Tibial artery (tissue), 4 donors: ENCODE measurements around the gene FAM237B.

Experiments
- DNase-seq, 2 donors: peaks; one replicate each; pipeline ENCODE4 v3.0.0-alpha.2; 2019
- H3K27ac ChIP-seq, 2 donors: fragments of 200-600 bp; sonication (generic) in 1 of 2; 1 replicate in 1 of 2; 2 replicates in 1 of 2; pipeline ENCODE4 v1.5.1; 2018 to 2019; ENCODE audit warnings: mild to moderate bottlenecking in 1 of 2
- H3K27me3 ChIP-seq, 2 donors: fragments of 200-600 bp; sonication (generic) in 1 of 2; one replicate each; pipeline versions ENCODE4 v1.5.1 to v1.6.0; 2016 to 2019
- H3K36me3 ChIP-seq, 3 donors: fragments of 200-600 bp; sonication (generic) in 2 of 3; one replicate each; pipeline ENCODE4 v1.5.1; 2016 to 2019; ENCODE audit warnings: mild to moderate bottlenecking in 2 of 3
- H3K4me1 ChIP-seq, 4 donors: fragments of 200-600 bp; sonication (generic) in 2 of 4; 1 replicate in 3 of 4; 2 replicates in 1 of 4; pipeline ENCODE4 v1.5.1; 2016 to 2019
- H3K4me3 ChIP-seq, 2 donors: fragments of 200-600 bp; sonication (generic) in 1 of 2; 1 replicate in 1 of 2; 2 replicates in 1 of 2; pipeline ENCODE4 v1.5.1; 2018 to 2019; ENCODE audit warnings: mild to moderate bottlenecking in 2 of 2
- H3K9me3 ChIP-seq, 3 donors: fragments of 200-600 bp; sonication (generic) in 1 of 3; one replicate each; pipeline ENCODE4 v1.5.1; 2016 to 2019
- intact Hi-C: fragments of 100-400 bp; cut with DNase I; formaldehyde crosslinking; loops from one replicate; pipeline ENCODE4 v1.15.0; 2023; ENCODE audit warnings: low total_unique reads
- TF ChIP-seq, protein P1 (sequence below), 2 experiments: fragments of 200-600 bp in 1 of 2; fragments of 450-650 bp in 1 of 2; IDR thresholded peaks; one replicate each; pipeline ENCODE4 v1.5.1; 2017 to 2019; ENCODE audit warnings: antibody characterized with exemption in 2 of 2, mild to moderate bottlenecking in 1 of 2, moderate library complexity in 1 of 2

The FAM237B gene

DNA sequence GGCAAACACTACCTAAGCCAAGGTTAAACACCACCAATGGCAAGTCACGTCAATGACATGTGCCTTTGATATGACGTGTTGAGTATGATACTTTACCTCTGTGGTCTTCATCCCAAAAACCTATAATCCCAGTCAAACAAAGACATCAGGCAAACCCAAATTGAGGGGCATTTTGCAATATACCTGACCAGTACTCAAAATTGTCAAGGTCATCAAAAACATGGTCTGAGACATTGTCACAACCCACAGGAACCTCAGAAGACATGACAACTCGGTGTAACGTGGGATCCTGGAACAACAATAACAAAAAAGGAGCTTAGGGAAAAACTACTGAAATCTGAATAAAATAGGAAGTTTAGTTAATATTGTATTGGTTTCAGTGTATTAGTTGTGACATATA is 7.2 kb downstream of the FAM237B start:
- intact Hi-C loops: no loop called here
- Histone ChIP-seq H3K36me3 (peaks cover 5 to 14% (median 9%) of the 10 kb centered on the region in 3 donors), H3K4me3 (no peak overlapping the region), H3K9me3 (no peaks in the 10 kb centered on the region), H3K27me3 (peaks cover 0 to 5% of the 10 kb centered on the region in 2 donors), H3K27ac (no peak overlapping the region), H3K4me1 (no peaks in the 10 kb centered on the region)
- TF ChIP-seq, protein P1, sequence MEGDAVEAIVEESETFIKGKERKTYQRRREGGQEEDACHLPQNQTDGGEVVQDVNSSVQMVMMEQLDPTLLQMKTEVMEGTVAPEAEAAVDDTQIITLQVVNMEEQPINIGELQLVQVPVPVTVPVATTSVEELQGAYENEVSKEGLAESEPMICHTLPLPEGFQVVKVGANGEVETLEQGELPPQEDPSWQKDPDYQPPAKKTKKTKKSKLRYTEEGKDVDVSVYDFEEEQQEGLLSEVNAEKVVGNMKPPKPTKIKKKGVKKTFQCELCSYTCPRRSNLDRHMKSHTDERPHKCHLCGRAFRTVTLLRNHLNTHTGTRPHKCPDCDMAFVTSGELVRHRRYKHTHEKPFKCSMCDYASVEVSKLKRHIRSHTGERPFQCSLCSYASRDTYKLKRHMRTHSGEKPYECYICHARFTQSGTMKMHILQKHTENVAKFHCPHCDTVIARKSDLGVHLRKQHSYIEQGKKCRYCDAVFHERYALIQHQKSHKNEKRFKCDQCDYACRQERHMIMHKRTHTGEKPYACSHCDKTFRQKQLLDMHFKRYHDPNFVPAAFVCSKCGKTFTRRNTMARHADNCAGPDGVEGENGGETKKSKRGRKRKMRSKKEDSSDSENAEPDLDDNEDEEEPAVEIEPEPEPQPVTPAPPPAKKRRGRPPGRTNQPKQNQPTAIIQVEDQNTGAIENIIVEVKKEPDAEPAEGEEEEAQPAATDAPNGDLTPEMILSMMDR (IDR thresholded peaks at IDR 0.05): no peak
- DNase-seq: no peak

DNA sequence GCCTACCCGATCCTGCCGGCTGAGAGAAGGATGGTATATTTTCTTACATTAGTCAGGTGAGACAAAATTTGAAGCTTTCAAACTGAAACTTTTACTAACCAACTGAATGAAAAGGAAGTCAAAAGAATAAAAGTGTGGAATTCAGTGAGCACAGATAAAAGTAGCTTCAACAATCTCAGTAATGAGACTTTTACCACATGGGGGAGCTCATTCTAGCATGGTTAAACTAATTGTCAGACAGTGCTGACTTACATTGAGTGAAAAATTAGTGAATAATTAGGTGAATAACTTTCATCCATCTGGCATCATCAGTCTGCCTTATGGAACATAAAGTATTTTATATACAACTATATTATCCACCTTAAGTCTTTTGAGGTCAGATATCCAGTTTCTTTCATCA is 8.4 kb downstream of the FAM237B start:
- Histone ChIP-seq H3K4me1 (no peaks in the 10 kb centered on the region), H3K27me3 (peaks cover 0 to 5% of the 10 kb centered on the region in 2 donors), H3K4me3 (no peak overlapping the region), H3K36me3 (peaks cover 12 to 20% (median 14%) of the 10 kb centered on the region in 3 donors), H3K9me3 (no peaks in the 10 kb centered on the region), H3K27ac (no peak overlapping the region)
- TF ChIP-seq, protein P1 (IDR thresholded peaks at IDR 0.05): peak in 1 of 2 experiments; percentile 6
- no peak for DNase-seq
- intact Hi-C loops: no loop called here

DNA sequence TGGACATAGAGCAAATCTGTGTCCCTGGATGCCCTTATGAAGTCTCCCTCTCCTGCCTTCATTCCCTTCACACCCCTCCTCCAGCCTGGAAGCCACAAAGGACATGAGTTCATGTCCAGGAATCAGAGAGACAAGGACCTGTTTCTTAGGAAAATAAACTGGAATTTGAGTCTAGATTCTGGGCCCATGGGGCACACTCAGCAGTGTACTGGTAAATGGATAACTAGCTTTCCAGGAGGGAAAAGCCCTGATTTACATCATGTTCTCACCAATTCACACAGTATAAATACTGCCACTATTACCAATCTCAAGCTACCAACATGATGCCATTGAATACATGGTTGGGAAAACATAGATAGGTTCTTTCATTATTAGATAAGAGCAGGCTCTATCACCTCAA is 9.9 kb downstream of the FAM237B start:
- Histone ChIP-seq H3K9me3 (no peaks in the 10 kb centered on the region), H3K4me1 (no peaks in the 10 kb centered on the region), H3K36me3 (peaks cover 13 to 28% (median 16%) of the 10 kb centered on the region in 3 donors), H3K27me3 (no peaks in the 10 kb centered on the region), H3K4me3 (no peak overlapping the region), H3K27ac (no peak overlapping the region)
- DNase-seq: no peak
- TF ChIP-seq, protein P1 (IDR thresholded peaks at IDR 0.05): no peak
- intact Hi-C loops: no loop called here

DNA sequence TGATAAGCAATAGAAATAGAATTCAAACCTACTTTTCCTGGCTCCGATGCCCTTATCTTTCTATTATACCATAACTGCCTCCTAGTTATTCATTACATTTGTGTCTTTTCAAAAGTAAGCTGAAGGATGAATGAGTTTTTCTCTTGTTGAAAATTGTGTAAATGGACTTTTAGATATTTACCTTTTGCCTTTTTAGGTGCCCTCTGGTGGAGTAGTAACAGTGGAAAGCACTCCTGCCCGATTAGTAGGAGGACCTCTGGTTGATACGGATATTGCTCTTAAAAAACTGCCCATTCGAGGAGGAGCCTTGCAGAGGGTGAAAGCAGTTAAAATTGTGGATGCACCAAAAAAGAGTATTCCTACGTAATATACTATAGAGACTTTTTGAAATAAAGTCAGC is 11.2 kb downstream of the FAM237B start:
- Histone ChIP-seq H3K36me3 (peaks cover 13 to 32% (median 16%) of the 10 kb centered on the region in 3 donors), H3K9me3 (no peaks in the 10 kb centered on the region), H3K27me3 (no peaks in the 10 kb centered on the region), H3K4me1 (no peaks in the 10 kb centered on the region), H3K4me3 (no peak overlapping the region), H3K27ac (no peak overlapping the region)
- intact Hi-C loops: no loop called here
- no peak for DNase-seq
- TF ChIP-seq, protein P1 (IDR thresholded peaks at IDR 0.05): no peak

DNA sequence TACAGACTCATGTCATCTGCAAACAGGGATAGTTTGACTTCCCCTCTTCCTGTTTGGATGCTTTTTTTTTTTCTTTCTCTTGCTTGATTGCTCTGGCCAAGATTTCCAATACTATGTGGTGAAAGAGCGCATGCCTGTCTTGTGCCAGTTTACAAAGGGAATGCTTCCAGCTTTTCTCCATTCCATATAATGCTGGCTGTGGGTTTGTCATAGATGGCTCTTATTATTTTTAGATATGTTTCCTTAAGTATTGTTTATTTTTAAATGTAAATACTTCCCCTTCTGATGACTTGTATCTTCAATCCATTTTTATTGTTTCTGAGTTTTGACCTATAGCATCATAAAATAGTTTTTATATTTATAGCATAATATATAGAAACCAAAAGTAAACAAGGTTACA is 17.9 kb downstream of the FAM237B start:
- Histone ChIP-seq H3K36me3 (peaks cover 4 to 17% (median 7%) of the 10 kb centered on the region in 3 donors), H3K27ac (no peak overlapping the region), H3K4me1 (no peaks in the 10 kb centered on the region), H3K9me3 (no peaks in the 10 kb centered on the region), H3K27me3 (no peaks in the 10 kb centered on the region), H3K4me3 (no peak overlapping the region)
- intact Hi-C loops: no loop called here
- TF ChIP-seq, protein P1 (IDR thresholded peaks at IDR 0.05): no peak
- DNase-seq: no peak
